Measurements from ENCODE around the gene MYB.
"Not testable (repeated sequence)": the region's sequence is repeated elsewhere in the genome, so short reads cannot be mapped to it uniquely, and the experiment has no call there.

MYB gene

GRCh38 chr6:135221042-135221441 lies 39.9 kb downstream of the MYB start:
- DNase-seq (ENCODE audit: low read depth, low spot score), result no peak

GRCh38 chr6:135221505-135221904 lies 40.4 kb downstream of the MYB start:
- DNase-seq (ENCODE audit: low read depth, low spot score), result no peak

- no peak for DNase-seq (ENCODE audit: low read depth, low spot score)
Observed at GRCh38 chr6:135222623-135223022, 41.5 kb downstream of the MYB start.

GRCh38 chr6:135224037-135224647 lies 43.0 kb downstream of the MYB start:
- DNase-seq (ENCODE audit: low read depth, low spot score), result no peak

- DNase-seq (ENCODE audit: low read depth, low spot score), result no peak
Observed at GRCh38 chr6:135225911-135226310, 44.8 kb downstream of the MYB start.

- DNase-seq (ENCODE audit: low read depth, low spot score), result no peak
Observed at GRCh38 chr6:135226537-135226936, 45.4 kb downstream of the MYB start.

GRCh38 chr6:135227349-135227748 lies 46.2 kb downstream of the MYB start:
- DNase-seq (ENCODE audit: low read depth, low spot score), result no peak

- DNase-seq (ENCODE audit: low read depth, low spot score), result no peak
Observed at GRCh38 chr6:135227758-135228157, 46.6 kb downstream of the MYB start.

GRCh38 chr6:135228486-135228885 lies 47.4 kb downstream of the MYB start:
- DNase-seq (ENCODE audit: low read depth, low spot score), result no peak

- no peak for DNase-seq (ENCODE audit: low read depth, low spot score)
Observed at GRCh38 chr6:135229996-135230395, 48.9 kb downstream of the MYB start.

- no peak for DNase-seq (ENCODE audit: low read depth, low spot score)
Observed at GRCh38 chr6:135230711-135231468, 49.8 kb downstream of the MYB start.

- DNase-seq (ENCODE audit: low read depth, low spot score), result no peak
Observed at GRCh38 chr6:135231469-135231844, 50.3 kb downstream of the MYB start.

- DNase-seq (ENCODE audit: low read depth, low spot score), result no peak
Observed at GRCh38 chr6:135233686-135234491, 52.8 kb downstream of the MYB start.

GRCh38 chr6:135234492-135234780 lies 53.3 kb downstream of the MYB start:
- no peak for DNase-seq (ENCODE audit: low read depth, low spot score)

GRCh38 chr6:135235716-135236115 lies 54.6 kb downstream of the MYB start:
- no peak for DNase-seq (ENCODE audit: low read depth, low spot score)

- DNase-seq (ENCODE audit: low read depth, low spot score), result no peak
Observed at GRCh38 chr6:135236319-135236718, 55.2 kb downstream of the MYB start.

GRCh38 chr6:135236732-135237131 lies 55.6 kb downstream of the MYB start:
- no peak for DNase-seq (ENCODE audit: low read depth, low spot score)

GRCh38 chr6:135240711-135241110 lies 59.6 kb downstream of the MYB start:
- DNase-seq (ENCODE audit: low read depth, low spot score), result no peak

GRCh38 chr6:135243871-135244796 lies 63.0 kb downstream of the MYB start:
- DNase-seq (ENCODE audit: low read depth, low spot score), result no peak

- no peak for DNase-seq (ENCODE audit: low read depth, low spot score)
Observed at GRCh38 chr6:135244805-135245204, 63.7 kb downstream of the MYB start.

- not testable (repeated sequence) for DNase-seq (ENCODE audit: low read depth, low spot score)
Observed at GRCh38 chr6:135246412-135247012, 65.4 kb downstream of the MYB start.
